ENCODE results near the gene MRPS26.
A peak's percentile ranks its signal among the peaks of the same experiment; 100 is the strongest.
"Not testable (repeated sequence)": the region's sequence is repeated elsewhere in the genome, so short reads cannot be mapped to it uniquely, and the experiment has no call there.

Gene MRPS26

DNA sequence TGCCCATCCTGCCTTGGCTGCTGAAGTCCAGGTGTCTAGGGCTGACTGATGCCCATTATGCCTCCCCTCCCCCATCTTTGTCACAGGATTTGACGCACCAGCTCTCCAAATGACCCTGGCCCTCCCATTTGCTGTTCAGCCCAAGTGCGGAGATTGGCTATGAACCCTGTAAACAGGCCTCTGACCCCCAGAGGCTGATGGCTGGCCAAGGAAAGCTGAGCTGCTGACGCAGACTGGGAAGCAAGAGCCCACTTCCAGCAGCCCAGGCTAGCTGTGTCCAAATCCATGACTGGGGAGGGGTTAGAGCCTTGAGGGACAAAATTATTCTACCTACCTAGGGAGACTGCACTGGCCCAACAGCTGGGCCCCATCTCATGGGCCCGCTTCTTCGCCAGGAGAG is 3.2 kb upstream of the MRPS26 start:
- DNase-seq (ENCODE audit: low spot score) = no peak

DNA sequence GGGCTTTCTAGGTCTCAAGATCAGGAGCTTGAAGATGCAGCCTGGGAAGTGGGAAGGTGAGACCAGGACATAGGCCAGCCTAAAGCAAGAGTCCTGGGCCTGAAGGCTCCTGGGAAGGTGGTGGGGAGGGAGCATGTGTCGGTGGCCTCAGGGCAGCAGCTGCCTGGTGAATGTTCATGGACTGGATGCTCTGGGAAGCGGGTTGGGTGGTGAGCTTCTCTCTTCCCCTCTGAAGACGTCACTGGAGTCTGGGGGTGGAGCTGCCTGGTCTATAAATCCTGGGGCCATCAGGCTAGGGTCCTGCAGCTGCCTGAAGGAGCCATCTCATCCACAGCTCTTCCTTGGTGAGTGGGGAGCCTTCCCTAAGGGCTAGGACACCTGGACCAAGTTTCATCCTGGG is 2.5 kb upstream of the MRPS26 start, which contains the start of gene GNRH2:
GNRH2 (plus strand) TSS at position 301 of the 400 bp plus-strand sequence. CDS start 793 bp downstream, outside the sequence.
- DNase-seq (ENCODE audit: low spot score) = no peak

DNA sequence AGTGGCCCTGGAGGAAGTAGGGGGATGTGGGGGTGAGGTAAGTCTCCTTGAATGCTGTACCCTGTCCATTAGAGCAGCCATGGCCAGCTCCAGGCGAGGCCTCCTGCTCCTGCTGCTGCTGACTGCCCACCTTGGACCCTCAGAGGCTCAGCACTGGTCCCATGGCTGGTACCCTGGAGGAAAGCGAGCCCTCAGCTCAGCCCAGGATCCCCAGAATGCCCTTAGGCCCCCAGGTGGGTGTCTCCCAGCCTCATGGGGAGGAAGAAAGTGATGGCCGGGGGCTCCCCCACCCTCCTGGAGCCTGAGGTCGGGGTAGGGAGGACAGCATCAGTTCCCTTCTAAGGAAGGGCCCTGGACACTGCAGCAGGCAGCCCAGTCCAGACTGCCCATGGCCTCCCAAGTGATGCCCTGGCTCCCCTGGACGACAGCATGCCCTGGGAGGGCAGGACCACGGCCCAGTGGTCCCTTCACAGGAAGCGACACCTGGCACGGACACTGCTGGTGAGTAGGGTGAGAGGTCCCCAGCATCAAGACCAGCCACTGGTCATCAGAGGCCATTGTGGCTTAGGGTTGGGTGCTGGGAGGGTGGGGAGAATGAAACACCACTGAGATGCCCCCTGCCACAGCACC is 1.4 kb upstream of the MRPS26 start:
- DNase-seq (ENCODE audit: low spot score) = no peak

DNA sequence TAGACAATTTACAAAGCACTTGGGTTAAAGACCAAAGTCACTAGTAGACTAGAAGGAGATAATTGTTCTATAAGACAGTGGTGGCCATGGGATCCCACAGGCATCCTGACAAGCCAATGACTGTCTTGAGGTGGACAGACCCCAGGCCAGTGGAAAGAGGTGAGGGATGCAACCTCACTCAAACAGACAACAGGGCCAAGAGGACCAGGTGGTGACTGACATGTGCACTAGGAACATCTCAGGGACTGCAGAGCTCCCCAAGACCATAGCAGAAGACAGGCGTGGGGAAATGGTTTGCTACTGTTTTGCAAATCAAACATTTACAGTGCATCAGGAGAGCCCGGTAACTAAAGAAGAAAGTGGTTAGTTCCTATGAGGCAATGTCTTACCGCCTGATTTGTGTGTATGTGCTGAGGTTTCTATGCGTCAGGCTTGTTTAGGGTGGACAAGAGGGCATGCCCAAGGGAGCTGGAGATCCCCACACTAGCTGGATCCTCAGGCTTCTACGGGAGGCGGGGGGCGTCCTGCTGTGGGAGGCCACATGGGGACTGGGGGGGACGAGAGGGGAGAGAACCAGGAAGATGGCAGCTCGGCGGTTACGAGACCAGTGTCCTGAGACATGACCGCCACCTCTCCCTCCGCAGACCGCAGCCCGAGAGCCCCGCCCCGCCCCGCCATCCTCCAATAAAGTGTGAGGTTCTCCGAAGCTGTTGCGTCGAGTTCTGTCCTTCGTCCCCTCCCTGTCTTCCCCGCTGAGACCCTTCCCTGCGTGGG is 623 bp upstream of the MRPS26 start:
- peak; percentile 56 for DNase-seq (ENCODE audit: low spot score)

DNA sequence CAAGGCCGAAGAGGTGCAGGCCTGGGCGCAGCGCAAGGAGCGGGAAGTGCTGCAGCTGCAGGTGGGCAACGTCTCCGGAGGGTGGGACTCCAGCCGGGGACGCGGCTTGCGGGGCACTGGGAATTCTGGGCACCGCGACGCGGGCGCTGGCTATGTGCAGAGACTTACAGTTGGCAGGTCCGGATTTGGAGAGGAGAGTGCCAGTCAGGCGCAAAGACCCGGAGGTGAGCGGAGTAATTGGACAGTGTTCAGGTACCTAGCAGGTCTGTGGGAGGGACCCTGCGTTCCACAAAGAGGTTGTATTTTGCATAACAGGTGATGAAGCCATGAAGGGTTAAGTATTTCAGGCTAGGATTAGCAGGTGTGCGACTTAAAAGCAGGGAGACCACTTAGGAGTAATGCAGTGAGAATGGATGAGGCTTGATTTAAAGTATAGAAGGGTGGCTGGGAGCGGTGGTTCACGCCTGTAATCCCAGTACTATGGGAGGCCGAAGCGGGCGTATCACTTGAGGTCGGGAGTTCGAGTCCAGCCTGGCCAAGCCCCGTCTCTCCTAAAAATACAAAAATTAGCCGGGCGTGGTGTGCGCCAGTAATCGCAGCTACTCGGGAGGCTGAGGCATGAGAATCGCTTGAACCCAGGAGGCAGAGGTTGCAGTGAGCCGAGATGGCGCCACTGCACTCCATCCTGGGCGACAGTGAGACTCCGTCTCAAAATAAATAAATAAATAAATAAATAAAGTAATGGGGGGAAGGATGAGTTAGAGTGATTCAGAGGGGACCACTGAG is 1.0 kb downstream of the MRPS26 start:
- no peak for DNase-seq (ENCODE audit: low spot score)

DNA sequence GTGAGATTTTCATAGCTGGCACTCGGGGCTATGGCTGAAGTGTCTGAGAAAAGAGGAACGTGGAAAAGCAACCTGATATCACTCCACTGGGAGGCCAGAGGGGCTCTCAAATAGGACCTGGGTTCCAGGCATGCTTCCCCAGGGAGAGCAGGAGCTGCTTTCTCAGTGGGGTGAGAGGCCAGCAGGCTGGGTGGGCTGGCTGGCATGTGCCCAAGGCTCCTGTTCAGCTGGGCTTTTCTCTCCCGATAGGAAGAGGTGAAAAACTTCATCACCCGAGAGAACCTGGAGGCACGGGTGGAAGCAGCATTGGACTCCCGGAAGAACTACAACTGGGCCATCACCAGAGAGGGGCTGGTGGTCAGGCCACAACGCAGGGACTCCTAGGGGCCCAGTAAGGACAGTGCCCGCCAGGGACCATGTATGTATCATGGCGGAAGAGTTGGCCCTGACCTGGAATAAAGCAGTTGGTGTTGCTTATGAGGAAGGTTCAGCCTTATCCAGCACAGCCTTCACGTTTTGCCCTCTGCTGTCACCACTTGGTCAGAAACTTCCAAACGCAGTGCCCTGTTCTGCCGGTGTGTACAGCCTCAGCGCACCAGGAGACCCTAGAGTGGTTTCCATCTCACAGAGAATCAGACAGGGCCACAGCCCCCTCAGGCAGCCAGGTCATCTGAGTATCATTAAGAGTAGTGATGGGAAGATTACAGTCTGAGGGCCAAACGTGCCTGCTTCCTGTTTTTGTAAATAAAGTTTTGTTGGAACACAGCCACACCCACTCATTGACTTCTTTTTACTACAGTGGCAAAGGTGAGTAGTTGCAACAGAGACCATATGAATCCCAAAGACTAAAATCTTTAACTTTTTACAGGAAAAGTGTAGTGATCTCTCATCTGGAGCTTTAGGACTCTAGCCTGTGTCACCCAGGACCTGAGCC is 1.9 kb downstream of the MRPS26 start:
- no peak for DNase-seq (ENCODE audit: low spot score)

DNA sequence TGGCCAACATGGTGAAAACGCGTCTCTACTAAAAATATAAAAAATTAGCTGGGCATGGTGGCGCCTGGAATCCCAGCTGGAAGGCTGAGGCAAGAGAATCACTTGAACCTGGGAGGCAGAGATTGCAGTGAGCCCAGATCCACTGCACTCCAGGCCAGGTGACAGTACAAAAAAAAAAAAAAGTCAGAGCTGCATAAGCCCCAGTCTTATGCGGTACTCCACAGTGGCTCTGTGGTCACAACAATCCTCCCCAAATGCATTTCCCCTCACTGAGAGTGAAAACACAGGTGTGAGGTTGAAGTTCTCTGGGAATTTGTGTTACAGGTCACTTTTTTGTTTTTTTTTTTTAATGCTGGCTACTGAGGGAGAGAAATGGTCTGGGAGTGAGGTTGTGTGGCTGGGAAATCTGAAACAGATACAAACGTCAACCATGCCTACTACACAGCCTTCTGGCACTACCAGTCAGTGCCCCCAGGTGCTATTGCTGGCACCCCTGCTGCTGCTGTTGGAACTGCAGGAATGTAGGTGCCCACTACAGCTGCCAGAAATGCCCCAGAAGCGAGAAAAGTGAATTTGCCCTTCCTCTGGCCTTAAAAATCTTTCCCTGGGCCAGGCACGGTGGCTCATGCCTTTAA is 5.7 kb downstream of the MRPS26 start:
- DNase-seq (ENCODE audit: low spot score) = peak; percentile 36

DNA sequence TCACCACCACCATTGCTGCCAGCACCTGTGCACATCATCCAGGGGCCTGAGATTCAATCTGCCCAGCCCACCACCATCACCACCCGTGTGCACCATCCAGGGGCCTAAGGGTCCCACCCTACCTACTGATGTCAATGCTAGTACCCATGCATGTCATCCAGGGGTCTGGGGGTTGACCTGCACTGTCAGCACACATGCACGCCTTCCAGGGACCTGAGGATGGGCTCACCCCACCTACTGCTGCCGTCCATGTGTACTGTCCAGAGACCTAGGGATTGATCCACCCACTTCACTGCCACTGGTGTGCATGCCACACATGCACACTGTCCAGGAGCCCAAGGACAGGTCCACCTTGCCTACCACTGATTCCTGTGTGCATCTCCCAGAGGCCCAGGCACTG is 13.6 kb downstream of the MRPS26 start:
- DNase-seq (ENCODE audit: low spot score) = no peak

DNA sequence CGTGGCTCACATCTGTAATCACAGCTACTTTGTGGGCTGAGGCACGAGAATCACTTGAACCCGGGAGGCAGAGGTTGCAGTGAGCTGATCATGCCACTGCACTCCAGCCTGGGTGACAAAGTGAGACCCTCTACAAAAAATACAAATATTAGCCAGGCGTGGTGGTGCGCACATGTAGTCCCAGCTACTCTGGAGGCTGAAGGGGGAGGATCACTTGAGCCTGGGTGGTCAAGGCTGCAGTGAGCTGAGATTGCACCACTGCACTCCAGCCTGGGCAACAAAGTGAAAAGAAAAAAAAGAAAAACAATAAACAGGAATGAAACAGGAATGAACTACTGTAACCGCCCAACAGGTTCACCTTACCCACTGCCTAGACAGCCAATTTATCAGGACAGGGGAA is 18.3 kb downstream of the MRPS26 start:
- not testable (repeated sequence) for DNase-seq (ENCODE audit: low spot score)

DNA sequence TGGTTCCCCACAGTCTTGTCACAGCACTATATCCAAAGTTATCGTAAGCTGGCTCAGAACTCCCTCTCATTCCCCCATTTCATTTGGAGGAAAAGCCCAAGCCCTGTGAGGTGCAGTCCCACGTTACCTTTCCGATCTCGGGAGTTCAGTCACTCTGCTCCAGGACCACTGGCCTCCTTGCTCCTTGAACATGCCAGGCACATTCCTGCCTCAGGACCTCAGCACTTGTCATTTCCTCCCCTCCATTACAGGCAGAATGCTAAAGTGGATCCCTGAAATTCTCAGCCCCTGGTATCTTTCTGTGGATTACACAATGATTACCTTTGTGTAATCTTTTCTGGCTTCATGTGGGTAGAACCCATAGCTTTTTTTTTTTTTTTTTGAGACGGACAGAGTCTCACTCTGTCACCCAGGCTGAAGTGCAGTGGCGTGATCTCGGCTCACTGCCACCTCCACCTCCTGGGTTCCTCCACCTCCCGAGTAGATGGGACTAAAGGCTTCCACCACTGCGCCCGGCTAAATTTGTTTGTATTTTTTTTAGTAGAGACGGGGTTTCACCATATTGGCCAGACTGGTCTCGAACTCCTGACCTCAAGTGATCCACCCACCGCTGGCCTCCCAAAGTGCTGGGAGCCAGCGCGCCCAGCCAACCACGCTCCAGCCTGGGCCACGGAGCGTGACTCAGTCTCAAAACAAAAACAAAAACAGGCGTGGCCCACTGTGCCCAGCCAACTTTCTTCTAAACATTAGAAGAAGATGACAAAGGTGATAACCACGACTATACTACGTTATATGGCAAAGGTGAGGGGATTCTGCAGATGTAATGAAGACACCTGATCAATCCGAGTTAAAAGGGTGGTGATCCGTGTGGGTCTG is 21.5 kb downstream of the MRPS26 start:
- DNase-seq (ENCODE audit: low spot score) = no peak

DNA sequence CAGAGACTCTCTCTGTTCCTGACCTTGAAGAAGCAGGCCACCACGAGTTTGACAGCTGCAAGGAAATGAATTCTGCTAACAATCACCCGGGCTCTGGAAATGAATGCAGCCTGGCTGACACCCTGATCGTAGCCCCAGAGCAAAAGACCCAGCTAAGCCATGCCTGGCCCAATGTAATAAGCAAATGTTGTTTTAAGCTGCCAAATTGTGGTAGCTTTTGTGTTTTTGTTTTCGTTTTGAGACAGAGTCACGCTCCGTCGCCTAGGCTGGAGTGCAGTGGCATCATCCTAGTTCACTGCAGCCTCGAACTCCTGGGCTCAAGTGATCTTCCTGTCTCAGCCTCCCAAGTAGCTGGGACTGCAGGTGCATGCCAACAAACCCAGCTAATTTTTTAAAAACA is 22.2 kb downstream of the MRPS26 start:
- no peak for DNase-seq (ENCODE audit: low spot score)

DNA sequence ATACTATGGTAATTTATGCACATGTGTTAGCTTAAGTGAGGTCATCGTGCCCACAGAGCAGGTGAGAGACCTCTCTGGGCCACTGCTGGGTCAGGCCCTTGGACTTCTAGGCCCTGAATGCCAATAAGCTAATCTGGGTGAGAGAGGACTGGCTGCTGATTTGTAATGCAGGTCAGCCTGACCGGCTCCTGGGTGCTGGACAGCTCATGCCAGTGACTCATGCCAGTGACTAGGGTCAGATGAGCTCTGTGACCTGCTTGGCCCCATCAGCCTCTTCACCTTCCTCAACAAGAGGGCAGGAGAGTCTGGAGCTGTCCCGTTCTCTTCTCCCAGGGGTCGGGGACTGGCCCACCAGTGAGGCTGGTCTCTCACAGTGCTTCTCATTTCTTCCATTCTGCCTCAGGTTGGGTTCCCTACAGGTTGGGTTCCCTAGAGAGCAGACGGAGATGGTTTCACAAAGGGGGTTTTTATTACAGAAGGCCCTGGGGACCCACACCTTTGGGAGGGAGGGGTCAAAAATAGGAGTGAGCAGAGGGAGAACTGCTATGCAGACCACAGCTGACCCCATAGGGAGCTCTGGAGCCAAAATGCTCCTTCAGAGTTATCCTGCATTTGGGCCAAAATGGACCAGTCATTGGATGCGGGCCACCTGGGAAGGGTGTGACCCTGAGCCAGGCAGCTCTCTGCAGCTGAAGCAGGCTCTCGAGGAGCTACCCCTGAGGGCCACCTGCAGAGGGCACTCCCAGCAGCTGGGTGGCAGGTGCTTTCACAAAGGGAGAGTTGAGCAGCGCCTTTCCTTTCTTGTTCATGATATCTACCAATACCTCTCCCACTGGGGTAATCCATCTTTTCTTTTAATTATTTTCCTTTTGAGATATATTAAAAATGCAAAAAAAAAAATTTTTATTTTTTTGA is 23.4 kb downstream of the MRPS26 start:
- DNase-seq (ENCODE audit: low spot score) = peak; percentile 43

DNA sequence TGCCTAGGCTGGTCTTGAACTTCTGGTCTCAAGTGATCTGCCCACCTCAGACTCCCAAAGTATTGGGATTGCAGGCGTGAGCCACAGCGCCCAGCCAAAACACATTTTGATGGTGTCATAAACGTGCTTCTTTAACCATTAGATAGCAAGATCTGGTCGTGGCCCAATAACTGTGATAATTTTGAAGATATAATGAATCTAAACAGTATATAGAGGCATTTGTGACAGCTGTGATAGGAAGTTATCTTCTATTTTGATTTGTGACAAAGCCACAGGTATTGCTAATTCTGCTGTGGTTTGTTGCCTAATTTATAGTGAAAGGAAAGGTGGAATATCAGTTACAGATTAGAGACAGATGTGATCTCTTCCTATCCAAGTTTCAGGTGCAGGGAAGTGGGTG is 24.9 kb downstream of the MRPS26 start:
- no peak for DNase-seq (ENCODE audit: low spot score)

DNA sequence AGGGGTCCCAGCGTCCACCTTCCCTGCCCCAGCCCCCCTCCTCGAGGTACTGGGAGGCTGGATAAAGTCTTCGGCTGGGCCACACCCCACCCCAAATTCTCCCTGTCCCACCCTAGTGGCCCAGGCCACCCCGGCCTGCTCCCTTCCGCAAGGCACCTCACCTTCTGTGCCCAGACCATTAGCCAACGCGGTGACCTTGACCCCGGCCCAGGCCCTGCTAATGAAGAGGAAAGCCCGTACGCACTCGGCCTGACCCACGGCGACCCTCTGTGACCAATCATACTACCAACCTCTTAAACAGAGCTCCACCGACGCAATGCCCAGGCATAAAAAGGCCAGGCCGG is 25.4 kb downstream of the MRPS26 start:
- no peak for DNase-seq (ENCODE audit: low spot score)

DNA sequence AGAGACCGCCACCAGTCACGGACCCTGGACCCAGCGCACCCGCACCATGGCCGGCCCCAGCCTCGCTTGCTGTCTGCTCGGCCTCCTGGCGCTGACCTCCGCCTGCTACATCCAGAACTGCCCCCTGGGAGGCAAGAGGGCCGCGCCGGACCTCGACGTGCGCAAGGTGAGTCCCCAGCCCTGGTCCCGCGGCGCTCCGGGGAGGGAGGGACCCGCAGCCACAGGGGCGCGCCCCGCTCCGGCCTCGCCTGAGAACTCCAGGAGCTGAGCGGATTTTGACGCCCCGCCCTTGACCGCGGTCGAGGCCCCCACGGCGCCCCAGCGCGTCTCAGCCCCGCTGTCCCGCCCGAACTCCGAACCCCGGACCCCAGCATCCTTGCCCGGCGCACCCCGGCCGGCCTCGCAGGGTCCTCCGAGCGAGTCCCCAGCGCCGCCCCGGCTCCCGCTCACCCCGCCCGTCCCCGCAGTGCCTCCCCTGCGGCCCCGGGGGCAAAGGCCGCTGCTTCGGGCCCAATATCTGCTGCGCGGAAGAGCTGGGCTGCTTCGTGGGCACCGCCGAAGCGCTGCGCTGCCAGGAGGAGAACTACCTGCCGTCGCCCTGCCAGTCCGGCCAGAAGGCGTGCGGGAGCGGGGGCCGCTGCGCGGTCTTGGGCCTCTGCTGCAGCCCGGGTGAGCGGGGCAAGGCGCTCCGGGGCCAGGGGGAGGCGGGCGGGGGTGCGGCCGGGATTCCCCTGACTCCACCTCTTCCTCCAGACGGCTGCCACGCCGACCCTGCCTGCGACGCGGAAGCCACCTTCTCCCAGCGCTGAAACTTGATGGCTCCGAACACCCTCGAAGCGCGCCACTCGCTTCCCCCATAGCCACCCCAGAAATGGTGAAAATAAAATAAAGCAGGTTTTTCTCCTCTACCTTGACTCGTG is 26.0 kb downstream of the MRPS26 start, which contains the start of gene OXT:
OXT (plus strand) TSS at position 11 of the 920 bp plus-strand sequence; CDS start at position 47, 36 bp downstream.
- DNase-seq (ENCODE audit: low spot score) = no peak

DNA sequence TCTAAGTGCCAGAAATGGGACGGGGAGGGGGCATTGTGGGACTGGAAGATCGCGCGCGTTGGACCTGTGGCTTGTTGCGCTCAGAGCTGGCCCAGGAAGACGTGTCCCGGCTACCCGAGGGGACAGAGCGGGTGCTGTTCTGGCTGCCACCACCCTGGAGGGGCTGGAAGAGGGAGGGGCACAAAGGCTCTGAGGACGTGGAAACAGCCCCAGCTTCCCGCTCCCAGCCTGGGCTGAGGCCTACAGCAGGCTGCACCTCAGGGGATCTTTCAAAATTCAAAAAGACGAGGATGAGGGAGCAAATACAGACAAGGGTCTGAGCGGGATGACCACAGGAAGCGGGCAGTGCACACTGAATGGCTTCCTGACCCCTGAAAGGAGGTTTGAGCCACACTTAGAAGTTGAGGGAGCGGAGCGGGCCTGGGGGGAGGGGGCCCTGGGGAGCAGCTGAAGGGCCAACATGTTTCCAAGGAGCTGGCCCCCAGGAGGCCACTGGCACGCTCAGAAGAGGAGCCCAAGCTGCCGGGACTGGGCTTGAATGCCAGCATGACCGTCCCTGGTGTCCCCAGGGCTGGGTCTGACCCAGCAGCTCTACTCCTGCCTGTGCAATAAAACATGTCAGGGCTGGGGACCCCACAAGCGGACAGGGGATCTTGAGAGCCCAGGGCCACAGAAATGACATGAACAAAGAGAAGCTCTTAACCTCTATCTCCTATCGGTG is 26.8 kb downstream of the MRPS26 start:
- DNase-seq (ENCODE audit: low spot score) = no peak

DNA sequence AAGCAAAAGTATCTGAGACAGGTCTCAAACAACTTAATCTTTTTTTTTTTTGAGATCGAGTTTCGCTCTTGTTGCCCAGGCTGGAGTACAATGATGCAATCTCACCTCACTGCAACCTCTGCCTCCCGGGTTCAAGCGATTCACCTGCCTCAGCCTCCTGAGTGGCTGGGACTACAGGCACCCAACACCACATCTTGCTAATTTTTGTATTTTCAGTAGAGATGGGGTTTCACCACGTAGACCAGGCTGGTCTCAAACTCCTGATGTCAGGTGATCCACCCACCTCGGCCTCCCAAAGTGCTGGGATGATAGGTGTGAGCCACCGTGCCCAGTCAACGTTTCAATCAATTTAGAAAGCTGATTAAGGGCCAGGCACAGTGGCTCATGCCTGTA is 27.4 kb downstream of the MRPS26 start:
- DNase-seq (ENCODE audit: low spot score) = not testable (repeated sequence)

Data from NAMALWA (cell line).